Endothelial cell of umbilical vein (primary cell): ENCODE measurements around the gene TM4SF5. TPM values are rescaled to one million over a fixed set of nuclear protein-coding genes. Genes with fewer than 3 reads are reported as not detected.

ENCODE experiments used
- BruUV-seq: library from RNA; stranded (reverse); fragments of 400-500 nt; replicated peaks from 2 replicates; lab custom pipeline; 2021; lab: Mats Ljungman, UMichigan
- CTCF ChIA-PET: fragments of 300-600, 350-600 bp; sonication (Branson Sonifier 250); formaldehyde crosslinking; loops from one replicate; lab custom pipeline; 2021; ENCODE audit warnings: antibody characterized with exemption, inconsistent platforms; lab: Charles Lee
- POLR2A ChIA-PET: fragments of 300-600, 350-600 bp; sonication (Branson Sonifier 250); formaldehyde crosslinking; loops from one replicate; lab custom pipeline; 2021; ENCODE audit warnings: antibody characterized with exemption, inconsistent platforms; lab: Charles Lee
- DNase-seq: peaks from one replicate; pipeline ENCODE4 v3.0.0-alpha.2; 2011; ENCODE audit warnings: low read depth, low spot score
- FAIRE-seq: peaks from 2 replicates; lab custom pipeline; 2011; peaks lifted over from hg19 to GRCh38; lab: Jason Lieb, UNC
- H2AFZ ChIP-seq: 2 replicates; pipeline ENCODE4 v1.6.0; 2012; ENCODE audit warnings: low read depth, low read length, control low read depth, inconsistent platforms
- H3K27ac ChIP-seq: 2 replicates; pipeline ENCODE4 v1.5.1; 2011; ENCODE audit warnings: low read depth, mild to moderate bottlenecking, control low read depth, low read length, moderate library complexity; ENCODE audit not compliant: insufficient read depth
- H3K27me3 ChIP-seq, 2 experiments: 2 replicates each; pipeline versions ENCODE4 v1.6.0 to v1.6.1; 2011; ENCODE audit warnings: low read length in 2 of 2, mixed read lengths in 1 of 2; ENCODE audit not compliant: control insufficient read depth in 2 of 2, insufficient read depth in 2 of 2
- H3K36me3 ChIP-seq, 2 experiments: 2 replicates in 1 of 2; 3 replicates in 1 of 2; pipeline ENCODE4 v1.5.1; 2011; ENCODE audit warnings: low read length in 2 of 2, mild to moderate bottlenecking in 1 of 2, moderate library complexity in 1 of 2; ENCODE audit not compliant: control insufficient read depth in 2 of 2, insufficient read depth in 2 of 2; ENCODE audit errors: extremely low read depth in 1 of 2
- H3K4me1 ChIP-seq: 3 replicates; pipeline ENCODE4 v1.5.1; 2011; ENCODE audit warnings: mild to moderate bottlenecking, low read length; ENCODE audit not compliant: control insufficient read depth, insufficient read depth; ENCODE audit errors: extremely low read depth
- H3K4me2 ChIP-seq: 2 replicates; pipeline ENCODE4 v1.6.1; 2011; ENCODE audit warnings: low read length, control low read depth, mixed read lengths; ENCODE audit not compliant: insufficient read depth
- H3K4me3 ChIP-seq, 3 experiments: fragments of 200-600 bp in 1 of 3; sonication (generic), shearing (Covaris generic) in 1 of 3; replicated peaks in 1 of 3; 2 replicates each; pipeline ENCODE4 v1.5.1; 2011 to 2016; ENCODE audit warnings: control low read depth in 3 of 3, low read length in 3 of 3, mild to moderate bottlenecking in 2 of 3, inconsistent platforms in 1 of 3, low read depth in 1 of 3, moderate library complexity in 1 of 3; ENCODE audit not compliant: insufficient read depth in 1 of 3
- H3K79me2 ChIP-seq: 2 replicates; pipeline ENCODE4 v1.6.0; 2012; ENCODE audit warnings: low read length, inconsistent platforms; ENCODE audit not compliant: control insufficient read depth, insufficient read depth
- H3K9ac ChIP-seq: replicated peaks from 2 replicates; pipeline ENCODE3; 2011; ENCODE audit warnings: low read length, control low read depth; ENCODE audit not compliant: insufficient read depth; ENCODE audit errors: extremely low read depth
- H3K9me1 ChIP-seq: replicated peaks from 3 replicates; pipeline ENCODE4 v1.6.0; 2011; ENCODE audit warnings: mild to moderate bottlenecking, low read length; ENCODE audit not compliant: control insufficient read depth, insufficient read depth; ENCODE audit errors: extremely low read depth
- H3K9me3 ChIP-seq: replicated peaks from 2 replicates; pipeline ENCODE4 v1.5.1; 2012; ENCODE audit warnings: low read length, inconsistent platforms; ENCODE audit not compliant: control insufficient read depth, insufficient read depth
- H4K20me1 ChIP-seq: replicated peaks from 2 replicates; pipeline ENCODE3; 2011; ENCODE audit warnings: mild to moderate bottlenecking, low read length; ENCODE audit not compliant: control insufficient read depth, insufficient read depth; ENCODE audit errors: extremely low read depth
- CTCF ChIP-seq, 2 donors: IDR thresholded peaks; 1 replicate in 1 of 2; 2 replicates in 1 of 2; pipeline ENCODE4 v1.5.1; 2011; ENCODE audit warnings: low read length in 2 of 2, mild to moderate bottlenecking in 2 of 2, moderate library complexity in 2 of 2, control low read depth in 1 of 2, inconsistent platforms in 1 of 2, low read depth in 1 of 2; ENCODE audit not compliant: insufficient read depth in 1 of 2; ENCODE audit errors: extremely low read depth in 1 of 2
- EZH2 ChIP-seq: IDR thresholded peaks from 2 replicates; pipeline ENCODE4 v1.6.1; 2012; ENCODE audit warnings: borderline replicate concordance, low read depth, mild to moderate bottlenecking, moderate library complexity, low read length, inconsistent platforms; ENCODE audit not compliant: severe bottlenecking
- FOS ChIP-seq: IDR thresholded peaks from 2 replicates; pipeline ENCODE4 v1.6.1; 2011; ENCODE audit warnings: mild to moderate bottlenecking, low read length, moderate library complexity, borderline replicate concordance; ENCODE audit not compliant: insufficient read depth
- GATA2 ChIP-seq: IDR thresholded peaks from 2 replicates; pipeline ENCODE4 v1.7.0; 2011; ENCODE audit warnings: low read depth, mild to moderate bottlenecking, moderate library complexity, mixed read lengths, low read length; ENCODE audit not compliant: insufficient read length, insufficient read depth
- JUN ChIP-seq: IDR thresholded peaks from 2 replicates; pipeline ENCODE4 v1.6.1; 2011; ENCODE audit warnings: borderline replicate concordance, low read depth; ENCODE audit not compliant: insufficient read length, insufficient read depth
- MAX ChIP-seq: IDR thresholded peaks from 2 replicates; pipeline ENCODE4 v1.6.1; 2011; ENCODE audit not compliant: insufficient read depth, insufficient read length
- MYC ChIP-seq: IDR thresholded peaks from one replicate; pipeline ENCODE4 v1.6.1; 2011; ENCODE audit warnings: mild to moderate bottlenecking, low read depth, low read length
- POLR2A ChIP-seq: IDR thresholded peaks from 2 replicates; pipeline ENCODE4 v1.6.1; 2012; ENCODE audit warnings: low read depth, mild to moderate bottlenecking, control low read depth, low read length
- POLR2AphosphoS5 ChIP-seq: IDR thresholded peaks from 2 replicates; pipeline ENCODE4 v1.6.1; 2012; ENCODE audit warnings: low read depth, mild to moderate bottlenecking, control low read depth, low read length, moderate library complexity; ENCODE audit not compliant: insufficient read depth
- dilution Hi-C: fragments of 300-500 bp; cut with MboI; formaldehyde crosslinking; loops from one replicate; pipeline ENCODE4 v1.15.0; 2019; ENCODE audit warnings: low sequenced_read_pairs; ENCODE audit not compliant: extremely low pct_ligation_motif_present
- intact Hi-C: fragments of 100-400 bp; cut with micrococcal nuclease; formaldehyde crosslinking; loops from one replicate; pipeline ENCODE4 v1.10.0; 2022
- polyA plus RNA-seq, 4 experiments: library from polyadenylated mRNA; depleted of rRNA in 3 of 4; stranded (reverse) in 3 of 4; unstranded in 1 of 4; fragments of >200 nt; gene quantifications; 2 replicates each; pipeline versions ENCODE4 v1.2.1 to v1.2.3, GENCODE V29; 2011 to 2012; ENCODE audit warnings: missing spikeins in 1 of 4
- total RNA-seq: library from RNA; stranded (reverse); gene quantifications from 2 replicates; pipeline ENCODE4 v1.2.3, GENCODE V29; 2021

The TM4SF5 gene
- total and polyA plus RNA-seq, 2 donors (not counting 3 experiments of a cell fraction or from before 2014, with no cell fraction given) = not detected

GRCh38 chr17:4812690-4813089, 41.0 kb downstream of the TM4SF5 start:
- intact Hi-C loops = no loop called here
- FAIRE-seq = no peak
- Histone ChIP-seq H4K20me1 (no peaks in the 10 kb centered on the region), H3K27me3 (no peaks in the 10 kb centered on the region), H3K4me3 (no peak overlapping the region), H3K9me3 (no peaks in the 10 kb centered on the region), H3K79me2 (no peaks in the 10 kb centered on the region), H3K9me1 (no peaks in the 10 kb centered on the region), H2AFZ (no peak overlapping the region), H3K4me2 (no peak overlapping the region), H3K9ac (no peak overlapping the region), H3K36me3 (peaks cover 7 to 18% of the 10 kb centered on the region in 2 experiments), H3K27ac (no peak overlapping the region), H3K4me1 (peaks cover 2% of the 10 kb centered on the region)
- CTCF ChIA-PET = interaction anchor here (1.1 kb wide), 1 partner anchor 22 kb away, joined by 4 read pairs; no protein-coding TSS in a partner anchor
- no peak for DNase-seq
- no TSS peak for BruUV-seq
- TF ChIP-seq EZH2 (no peak), MAX (no peak), GATA2 (no peak), CTCF (IDR thresholded peaks at IDR 0.05; ENCODE audit: extremely low read depth in 1 of 2, insufficient read depth in 1 of 2, low read depth in 1 of 2, low read length in 2 of 2) (no peak), POLR2A (no peak), JUN (no peak), POLR2AphosphoS5 (no peak), MYC (no peak), FOS (no peak)
- POLR2A ChIA-PET = interaction anchor here (0.7 kb wide), 1 partner anchor 154 kb away, joined by 7 read pairs; no protein-coding TSS in a partner anchor
- dilution Hi-C loops = no loop called here
